ENCODE measurements around the gene CCDC7. TPM values are rescaled to one million over a fixed set of nuclear protein-coding genes. Genes with fewer than 3 reads are reported as not detected.
"Not testable (repeated sequence)": the region's sequence is repeated elsewhere in the genome, so short reads cannot be mapped to it uniquely, and the experiment has no call there.

CCDC7 gene
- total RNA-seq, 1 donor from 2014 or later = 31.7 TPM

DNA sequence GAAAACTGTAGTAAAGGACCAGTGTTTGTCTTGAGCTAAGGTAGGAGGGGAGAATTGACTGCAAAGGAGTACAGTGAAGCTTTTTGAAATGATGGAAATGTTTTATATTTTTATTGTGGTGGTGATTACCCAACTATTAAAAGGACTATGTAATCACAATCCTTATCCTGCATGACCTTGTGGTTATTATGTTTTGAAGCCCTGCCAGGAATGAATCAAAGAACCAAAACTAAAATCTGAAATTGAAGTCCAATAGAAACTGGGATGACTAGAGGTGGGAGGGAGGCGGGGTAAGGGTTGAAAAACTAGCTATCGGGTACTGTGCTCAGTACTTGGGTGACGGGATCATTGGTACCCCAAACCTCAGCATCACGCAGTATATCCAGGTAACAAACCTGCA lies 8.2 kb downstream of the CCDC7 start:
- DNase-seq (ENCODE audit: low spot score) = no peak

- no peak for DNase-seq (ENCODE audit: low spot score)
Observed at GRCh38 chr10:32459051-32459698, 13.2 kb downstream of the CCDC7 start.

GRCh38 chr10:32461203-32461602 lies 15.3 kb downstream of the CCDC7 start:
- no peak for DNase-seq (ENCODE audit: low spot score)

- DNase-seq (ENCODE audit: low spot score) = no peak
Observed at GRCh38 chr10:32471232-32471631, 25.3 kb downstream of the CCDC7 start.

GRCh38 chr10:32477499-32477898 lies 31.6 kb downstream of the CCDC7 start:
- DNase-seq (ENCODE audit: low spot score) = no peak

DNA sequence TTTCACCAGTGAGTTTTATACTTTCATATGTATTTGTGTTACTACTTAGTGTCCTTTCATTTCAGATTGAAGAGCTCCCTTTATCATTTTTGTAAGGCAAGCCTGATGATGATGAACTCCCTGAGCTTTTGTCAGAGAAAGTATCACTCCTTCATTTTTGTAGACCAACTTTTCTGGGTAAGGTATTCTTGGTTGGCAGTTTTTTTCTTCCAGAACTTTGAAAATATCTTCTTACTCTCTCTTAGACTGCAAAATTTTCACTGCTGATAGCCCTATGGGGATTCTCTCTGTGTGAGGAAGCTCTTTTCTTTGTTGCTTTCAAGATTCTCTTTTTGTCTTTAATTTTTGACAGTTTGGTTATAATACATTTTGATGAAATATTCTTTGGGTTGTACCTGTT lies 35.7 kb downstream of the CCDC7 start:
- no peak for DNase-seq (ENCODE audit: low spot score)

GRCh38 chr10:32483019-32483502 lies 37.1 kb downstream of the CCDC7 start:
- not testable (repeated sequence) for DNase-seq (ENCODE audit: low spot score)

DNA sequence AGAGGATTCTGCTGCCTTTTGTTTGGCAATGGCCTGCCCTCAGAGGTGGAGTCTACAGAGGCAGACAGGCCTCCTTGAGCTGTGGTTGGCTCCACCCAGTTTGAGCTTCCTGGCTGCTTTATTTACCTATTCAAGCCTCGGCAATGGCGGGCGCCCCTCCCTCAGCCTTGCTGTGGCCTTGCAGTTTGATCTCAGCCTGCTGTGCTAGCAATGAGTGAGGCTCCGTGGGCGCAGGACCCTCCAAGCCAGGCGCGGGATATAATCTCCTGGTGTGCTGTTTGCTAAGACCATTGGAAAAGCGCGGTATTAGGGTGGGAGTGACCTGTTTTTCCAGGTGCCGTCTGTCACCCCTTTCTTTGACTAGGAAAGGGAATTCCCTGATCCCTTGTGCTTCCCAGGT lies 42.1 kb downstream of the CCDC7 start:
- not testable (repeated sequence) for DNase-seq (ENCODE audit: low spot score)

- DNase-seq (ENCODE audit: low spot score) = no peak
Observed at GRCh38 chr10:32489158-32489557, 43.2 kb downstream of the CCDC7 start.

DNA sequence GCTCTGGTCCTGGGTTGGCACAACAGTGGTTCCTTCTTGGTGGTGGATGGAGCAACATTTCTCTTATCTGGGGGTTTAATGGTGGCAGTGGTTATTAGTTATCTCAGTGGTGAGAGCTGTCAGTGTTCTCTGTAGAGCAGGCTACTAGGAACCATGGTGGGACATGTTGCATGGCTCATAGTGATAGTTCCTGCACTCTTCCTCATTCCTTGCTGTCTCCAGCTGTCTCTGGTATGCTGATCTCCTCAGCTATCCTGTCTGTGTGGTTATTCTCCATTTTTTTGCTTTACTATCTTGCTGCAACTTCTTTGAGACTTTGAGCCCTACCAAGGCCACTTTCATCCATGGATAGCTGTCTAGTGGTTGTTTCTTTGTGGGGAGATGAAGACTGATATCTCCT lies 44.0 kb downstream of the CCDC7 start:
- DNase-seq (ENCODE audit: low spot score) = no peak

DNA sequence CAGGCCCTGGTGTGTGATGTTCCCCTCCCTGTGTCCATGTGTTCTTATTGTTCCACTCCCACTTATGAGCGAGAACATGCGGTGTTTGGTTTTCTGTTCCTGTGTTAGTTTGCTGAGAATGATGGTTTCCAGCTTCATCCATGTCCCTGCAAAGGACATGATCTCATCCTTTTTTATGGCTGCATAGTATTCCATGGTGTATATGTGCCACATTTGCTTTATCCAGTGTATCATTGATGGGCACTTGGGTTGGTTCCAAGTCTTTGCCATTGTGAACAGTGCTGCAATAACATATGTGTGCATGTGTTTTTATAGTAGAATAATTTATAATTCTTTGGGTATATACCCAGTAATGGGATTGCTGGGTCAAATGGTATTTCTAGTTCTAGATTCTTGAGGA lies 48.6 kb downstream of the CCDC7 start:
- not testable (repeated sequence) for DNase-seq (ENCODE audit: low spot score)

GRCh38 chr10:32500136-32500535 lies 54.2 kb downstream of the CCDC7 start:
- not testable (repeated sequence) for DNase-seq (ENCODE audit: low spot score)

DNA sequence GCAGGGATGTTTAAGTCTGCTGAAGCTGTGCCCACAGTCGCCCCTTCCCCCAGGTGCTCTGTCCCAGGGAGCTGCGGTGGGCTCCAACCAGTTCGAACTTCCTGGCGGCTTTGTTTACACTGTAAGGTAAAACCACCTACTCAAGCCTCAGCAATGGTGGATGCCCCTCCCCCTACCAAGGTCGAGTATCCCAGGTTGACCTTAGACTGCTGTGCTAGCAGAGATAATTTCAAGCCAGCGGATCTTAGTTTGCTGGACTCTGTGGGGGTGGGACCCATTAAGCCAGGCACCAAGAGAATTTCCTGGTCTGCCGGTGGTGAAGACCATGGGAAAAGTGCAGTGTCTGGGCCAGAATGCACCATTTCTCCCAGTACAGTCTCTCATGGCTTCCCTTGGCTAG lies 56.0 kb downstream of the CCDC7 start:
- DNase-seq (ENCODE audit: low spot score) = no peak

DNA sequence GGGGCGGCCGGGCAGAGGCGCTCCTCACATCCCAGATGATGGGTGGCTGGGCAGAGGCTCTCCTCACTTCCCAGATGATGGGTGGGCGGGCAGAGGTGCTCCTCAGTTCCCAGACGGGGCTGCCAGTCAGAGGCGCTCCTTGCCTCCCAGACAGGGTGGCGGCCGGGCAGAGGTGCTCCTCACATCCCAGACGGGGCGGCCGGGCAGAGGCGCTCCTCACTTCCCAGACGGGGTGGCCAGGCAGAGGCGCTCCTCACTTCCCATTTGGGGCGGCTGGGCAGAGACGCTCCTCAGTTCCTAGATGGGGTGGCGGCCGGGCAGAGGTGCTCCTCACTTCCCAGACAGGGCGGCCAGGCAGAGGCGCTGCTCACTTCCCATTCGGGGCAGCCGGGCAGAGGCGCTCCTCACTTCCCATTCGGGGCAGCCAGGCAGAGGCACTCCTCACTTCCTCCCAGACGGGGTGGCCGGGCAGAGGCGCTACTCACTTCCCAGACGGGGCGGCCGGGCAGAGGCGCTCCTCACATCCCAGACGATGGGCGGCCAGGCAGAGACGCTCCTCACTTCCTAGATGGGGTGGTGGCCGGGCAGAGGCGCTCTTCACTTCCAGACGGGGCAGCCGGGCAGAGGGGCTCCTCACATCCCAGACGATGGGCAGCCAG lies 60.0 kb downstream of the CCDC7 start:
- DNase-seq (ENCODE audit: low spot score) = not testable (repeated sequence)

DNA sequence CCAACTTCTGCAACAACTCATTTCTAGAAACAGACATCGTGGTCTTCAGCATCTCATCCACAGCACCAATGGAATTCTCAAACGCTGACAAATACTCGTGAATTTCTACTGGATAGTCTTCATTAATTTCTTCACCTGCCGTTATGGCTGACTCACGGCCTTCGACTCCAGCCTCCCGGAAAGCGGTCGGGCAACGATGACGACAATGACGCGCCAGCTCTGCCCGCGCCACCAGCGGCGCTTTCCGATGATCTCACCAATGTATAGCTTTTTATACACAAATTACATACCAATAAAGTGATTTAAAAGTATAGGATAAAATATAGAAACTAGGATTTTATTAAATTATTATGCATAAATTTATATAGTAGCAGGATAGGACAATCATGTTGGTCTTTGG lies 65.7 kb downstream of the CCDC7 start:
- DNase-seq (ENCODE audit: low spot score) = no peak

GRCh38 chr10:32516567-32517495 lies 70.9 kb downstream of the CCDC7 start:
- no peak for DNase-seq (ENCODE audit: low spot score)

- no peak for DNase-seq (ENCODE audit: low spot score)
Observed at GRCh38 chr10:32530231-32530630, 84.3 kb downstream of the CCDC7 start.

GRCh38 chr10:32538256-32538655 lies 92.3 kb downstream of the CCDC7 start:
- DNase-seq (ENCODE audit: low spot score) = no peak

- no peak for DNase-seq (ENCODE audit: low spot score)
Observed at GRCh38 chr10:32540691-32541470, 94.9 kb downstream of the CCDC7 start.

GRCh38 chr10:32548208-32548607 lies 102.3 kb downstream of the CCDC7 start:
- DNase-seq (ENCODE audit: low spot score) = no peak

DNA sequence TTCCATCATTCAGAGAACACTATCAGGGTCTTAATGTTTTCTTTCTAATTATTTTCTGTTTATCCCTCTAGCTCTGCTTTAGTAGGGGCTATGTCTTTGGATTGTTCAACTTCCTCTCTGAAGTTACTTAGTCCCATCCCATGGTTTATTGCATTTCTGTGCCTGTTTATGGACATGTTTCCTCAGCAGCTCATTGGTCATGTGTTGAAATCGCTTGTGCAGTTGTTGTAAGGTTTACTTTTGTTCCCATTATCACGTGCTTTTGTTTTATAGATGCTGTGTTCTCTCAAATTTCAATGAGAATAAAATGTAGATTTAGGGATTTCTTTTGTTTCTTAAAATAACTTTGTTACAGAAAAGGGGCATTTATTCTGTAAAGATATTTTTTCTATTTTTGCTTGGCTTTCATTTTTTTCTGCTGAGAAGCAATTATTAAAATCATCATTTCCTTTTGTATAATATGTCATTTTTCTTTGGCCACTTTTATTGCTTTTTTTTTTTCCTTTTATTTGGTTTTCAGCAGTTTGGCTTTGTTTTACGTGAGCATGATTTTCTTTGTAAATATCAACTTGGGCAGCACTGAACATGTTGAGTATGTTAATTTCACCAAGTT lies 110.9 kb downstream of the CCDC7 start:
- no peak for DNase-seq (ENCODE audit: low spot score)
